ENCODE results near the gene LSM7. TPM values are rescaled to one million over a fixed set of nuclear protein-coding genes. Genes with fewer than 3 reads are reported as not detected.

Gene LSM7
- total and polyA plus RNA-seq, 9 of the 15 experiments (the other 6 are each of a cell fraction or from before 2014, with no cell fraction given): 40.5 to 690 (median 265) TPM

GRCh38 chr19:2330255-2330631 is 1.9 kb upstream of the LSM7 start:
- CTCF ChIA-PET (ENCODE audit: low intra/inter-chr PET ratio): no interaction called here
- Histone ChIP-seq H3K79me2 (ENCODE audit: control insufficient read depth, insufficient read depth, low read length) (peaks cover 89% of the 10 kb centered on the region), H3K4me2 (ENCODE audit: insufficient read depth, low read length) (no peak overlapping the region; the same call in 1 of the 2 replicates)

More at GRCh38 chr19:2330255-2330631, 1.9 kb upstream of the LSM7 start:
- H3K36me3 ChIP-seq (ENCODE audit: control insufficient read depth, insufficient read depth, low read length): peaks cover 37% of the 10 kb centered on the region
- H3K4me3 ChIP-seq: no peak overlapping the region
- intact Hi-C loops (cut with micrococcal nuclease): no loop called here
- H3K9me1 ChIP-seq (ENCODE audit: control insufficient read depth, insufficient read depth, low read length): no peaks in the 10 kb centered on the region
- H3K9ac ChIP-seq (ENCODE audit: insufficient read depth in 1 of 2, low read depth in 2 of 2, low read length in 2 of 2): peak overlapping the region in 1 of 2 experiments; percentile 86; a peak in 2 of 4 replicates
- ATAC-seq (no peak), FAIRE-seq (no peak), DNase-seq (ENCODE audit: extremely low read depth in 1 of 4, low spot score in 3 of 4) (no peak)
- no peaks in the 10 kb centered on the region for H4K20me1 ChIP-seq (replicated peaks; ENCODE audit: control insufficient read depth, insufficient read depth, low read length)
- 76% methylated on average over 7 of the region's 10 CpGs for WGBS (ENCODE audit: insufficient coverage, low coverage, missing lambda C conversion rate)
- in situ Hi-C loops (cut with MboI): no loop called here
- H2AFZ ChIP-seq (ENCODE audit: low read depth, low read length): no peak overlapping the region
- H3K4me1 ChIP-seq (replicated peaks in 1 of 2; ENCODE audit: control insufficient read depth in 2 of 2, insufficient read depth in 2 of 2, low read length in 2 of 2): peaks cover 28 to 71% of the 10 kb centered on the region in 2 experiments; a peak in 4 of 5 replicates
- BruUV-seq (replicated peaks): no TSS peak
- POLR2A ChIA-PET: no interaction called here
- H3K9me3 ChIP-seq (replicated peaks; ENCODE audit: control insufficient read depth, insufficient read depth, low read depth, low read length): no peaks in the 10 kb centered on the region
- no peaks in the 10 kb centered on the region for H3K27me3 ChIP-seq (ENCODE audit: control insufficient read depth in 2 of 2, insufficient read depth in 2 of 2, low read length in 2 of 2)
- TF ChIP-seq RBM14 (IDR thresholded peaks at IDR 0.05; ENCODE audit: borderline replicate concordance, insufficient read depth, low read depth, low read length) (no peak), POLR2B (IDR thresholded peaks at IDR 0.05; ENCODE audit: low read depth, partially characterized antibody) (no peak), ZBTB8A (IDR thresholded peaks at IDR 0.05; ENCODE audit: partially characterized antibody) (no peak), SRSF1 (IDR thresholded peaks at IDR 0.05; ENCODE audit: low read depth, low read length) (no peak), SRF (CRISPR knock-in tag; IDR thresholded peaks at IDR 0.05) (no peak), MXD1 (CRISPR knock-in tag; IDR thresholded peaks at IDR 0.05; ENCODE audit: borderline replicate concordance, poor library complexity, severe bottlenecking) (no peak), FUS (optimal IDR thresholded peaks at IDR 0.05; ENCODE audit: low read depth, low read length) (no peak), THRB (CRISPR knock-in tag; conservative IDR thresholded peaks at IDR 0.05) (0 out of 2 replicates have a peak, but pooled peaks have one; percentile 26), HDGF (IDR thresholded peaks at IDR 0.05) (0 out of 2 replicates have a peak, but pooled peaks have one; percentile 30), DDX20 (tag; IDR thresholded peaks at IDR 0.05; ENCODE audit: low read depth) (no peak), MXI1 (IDR thresholded peaks at IDR 0.05; ENCODE audit: low read depth, low read length) (no peak)
- TF ChIP-seq, protein P1, sequence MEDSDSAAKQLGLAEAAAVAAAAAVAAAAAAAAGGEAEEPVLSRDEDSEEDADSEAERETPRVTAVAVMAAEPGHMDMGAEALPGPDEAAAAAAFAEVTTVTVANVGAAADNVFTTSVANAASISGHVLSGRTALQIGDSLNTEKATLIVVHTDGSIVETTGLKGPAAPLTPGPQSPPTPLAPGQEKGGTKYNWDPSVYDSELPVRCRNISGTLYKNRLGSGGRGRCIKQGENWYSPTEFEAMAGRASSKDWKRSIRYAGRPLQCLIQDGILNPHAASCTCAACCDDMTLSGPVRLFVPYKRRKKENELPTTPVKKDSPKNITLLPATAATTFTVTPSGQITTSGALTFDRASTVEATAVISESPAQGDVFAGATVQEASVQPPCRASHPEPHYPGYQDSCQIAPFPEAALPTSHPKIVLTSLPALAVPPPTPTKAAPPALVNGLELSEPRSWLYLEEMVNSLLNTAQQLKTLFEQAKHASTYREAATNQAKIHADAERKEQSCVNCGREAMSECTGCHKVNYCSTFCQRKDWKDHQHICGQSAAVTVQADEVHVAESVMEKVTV (CRISPR knock-in tag; IDR thresholded peaks at IDR 0.05): no peak
- no peak overlapping the region for H3K27ac ChIP-seq (ENCODE audit: extremely low read depth, low read depth, low read length)

Data from K562 (cell line).